HEK293T (cell line): ENCODE results near the gene DNAH17.
"Not testable (repeated sequence)": the region's sequence is repeated elsewhere in the genome, so short reads cannot be mapped to it uniquely, and the experiment has no call there.

Experiments used
- CTCF ChIA-PET: fragments of 350-600 bp; formaldehyde crosslinking; extraction: SDS; loops from one replicate; lab custom pipeline; 2021; ENCODE audit warnings: antibody characterized with exemption, inconsistent platforms; lab: Yijun Ruan, JAX
- POLR2A ChIA-PET: fragments of 350-600 bp; formaldehyde crosslinking; extraction: SDS; loops from one replicate; lab custom pipeline; 2020; ENCODE audit warnings: antibody characterized with exemption, inconsistent platforms; lab: Yijun Ruan, JAX
- DNase-seq: peaks from one replicate; pipeline ENCODE4 v3.0.0; 2012; ENCODE audit warnings: mixed read lengths; ENCODE audit errors: extremely low spot score
- ARNT ChIP-seq: fragments of 450-650 bp; IDR thresholded peaks from 2 replicates; pipeline ENCODE4 v1.6.1; 2017; ENCODE audit warnings: mild to moderate bottlenecking
- BHLHE40 ChIP-seq: fragments of 450-650 bp; IDR thresholded peaks from 2 replicates; pipeline ENCODE4 v1.6.1; 2016; ENCODE audit warnings: mild to moderate bottlenecking, moderate library complexity, borderline replicate concordance
- CTBP1 ChIP-seq: fragments of 450-650 bp; IDR thresholded peaks from 2 replicates; pipeline ENCODE4 v1.6.1; 2016; ENCODE audit warnings: borderline replicate concordance
- ELF4 ChIP-seq: fragments of 450-650 bp; IDR thresholded peaks from 2 replicates; pipeline ENCODE4 v1.6.1; 2017; ENCODE audit warnings: antibody characterized with exemption
- FOXA1 ChIP-seq: fragments of 450-650 bp; IDR thresholded peaks from 2 replicates; pipeline ENCODE4 v1.6.1; 2016; ENCODE audit warnings: mild to moderate bottlenecking
- FOXK2 ChIP-seq: fragments of 450-650 bp; IDR thresholded peaks from 2 replicates; pipeline ENCODE4 v1.6.1; 2016; ENCODE audit warnings: mild to moderate bottlenecking
- FOXM1 ChIP-seq: fragments of 450-650 bp; IDR thresholded peaks from 2 replicates; pipeline ENCODE4 v1.6.1; 2017; ENCODE audit warnings: mild to moderate bottlenecking, borderline replicate concordance
- HDGF ChIP-seq: fragments of 450-650 bp; IDR thresholded peaks from 2 replicates; pipeline ENCODE4 v1.6.1; 2017; ENCODE audit warnings: antibody characterized with exemption, borderline replicate concordance
- L3MBTL2 ChIP-seq: fragments of 450-650 bp; conservative IDR thresholded peaks from 2 replicates; pipeline ENCODE4 v1.6.1; 2016; ENCODE audit warnings: mild to moderate bottlenecking
- LEF1 ChIP-seq: fragments of 450-650 bp; IDR thresholded peaks from 2 replicates; pipeline ENCODE4 v1.6.1; 2017; ENCODE audit warnings: mild to moderate bottlenecking, borderline replicate concordance
- NFRKB ChIP-seq: fragments of 450-650 bp; IDR thresholded peaks from 2 replicates; pipeline ENCODE4 v1.6.1; 2016; ENCODE audit warnings: mild to moderate bottlenecking, moderate library complexity
- PKNOX1 ChIP-seq: fragments of 450-650 bp; IDR thresholded peaks from 2 replicates; pipeline ENCODE4 v1.6.1; 2016
- SP1 ChIP-seq: fragments of 450-650 bp; IDR thresholded peaks from 2 replicates; pipeline ENCODE4 v1.6.1; 2017
- SUZ12 ChIP-seq: fragments of 450-650 bp; IDR thresholded peaks from 2 replicates; pipeline ENCODE4 v1.6.1; 2016; ENCODE audit warnings: mild to moderate bottlenecking
- TARDBP ChIP-seq: fragments of 450-650 bp; IDR thresholded peaks from 2 replicates; pipeline ENCODE4 v1.6.1; 2016
- ZNF384 ChIP-seq: fragments of 450-650 bp; IDR thresholded peaks from 2 replicates; pipeline ENCODE4 v1.6.1; 2016

The DNAH17 gene

DNA sequence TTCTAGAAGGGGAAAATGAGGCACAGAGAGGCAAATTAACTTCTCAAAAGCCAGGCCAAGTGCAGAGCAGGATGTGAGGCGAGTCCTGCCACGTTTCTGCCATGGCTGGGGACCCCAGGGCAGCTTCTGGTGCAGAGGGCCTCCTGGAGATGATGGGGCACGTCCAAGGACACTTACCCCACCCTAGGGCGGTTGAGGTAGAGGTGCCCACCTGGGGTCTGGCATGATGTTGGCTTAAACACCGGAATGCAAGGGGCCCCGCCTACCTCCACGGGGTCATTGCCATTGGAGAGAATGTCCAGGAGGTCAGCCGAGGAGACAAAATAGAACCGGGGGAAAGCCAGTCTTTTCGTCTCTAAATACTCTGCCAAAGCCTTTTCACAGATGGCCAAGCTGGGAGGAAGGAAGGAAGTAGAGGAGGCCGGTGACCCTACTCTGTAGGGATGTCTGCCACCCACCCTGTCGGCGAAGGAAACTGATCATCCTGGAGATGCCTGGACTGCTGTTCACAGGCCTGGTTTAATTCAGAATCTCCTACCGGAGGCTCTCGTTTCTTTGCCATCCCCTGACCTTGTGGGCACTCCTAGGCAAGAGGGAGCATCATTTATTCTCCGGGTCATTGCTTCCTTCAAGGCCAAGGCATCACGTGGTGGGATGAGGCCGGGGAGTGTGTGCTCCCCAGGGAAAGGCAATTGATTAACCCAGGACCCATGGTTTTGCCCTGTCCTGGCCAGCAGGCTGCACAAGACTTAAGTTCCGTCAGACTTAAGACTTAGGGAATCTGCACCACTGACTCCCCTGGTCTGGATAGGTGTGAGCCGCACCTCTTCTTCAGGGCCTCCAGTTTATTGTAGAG, 70.5 kb downstream of the DNAH17 start:
- no peak for DNase-seq
- CTCF ChIA-PET: no interaction called here
- POLR2A ChIA-PET: no interaction called here
- TF ChIP-seq PKNOX1 (no peak), ZNF384 (no peak), FOXK2 (no peak), NFRKB (no peak), L3MBTL2 (no peak), FOXA1 (no peak)

- ChIA-PET CTCF (no interaction called here), POLR2A (no interaction called here)
- no peak for DNase-seq
- TF ChIP-seq TARDBP (no peak), SP1 (no peak), FOXM1 (no peak), FOXK2 (no peak)
Measured at GRCh38 chr17:78504156-78504925, 72.9 kb downstream of the DNAH17 start.

GRCh38 chr17:78503388-78503787, 73.8 kb downstream of the DNAH17 start:
- DNase-seq, POLR2A ChIA-PET, CTCF ChIA-PET: not testable (repeated sequence)

GRCh38 chr17:78502611-78503148, 74.5 kb downstream of the DNAH17 start:
- DNase-seq: no peak
- POLR2A ChIA-PET: no interaction called here
- CTCF ChIA-PET: no interaction called here
- TF ChIP-seq CTBP1: no peak
- no peak for TF ChIP-seq L3MBTL2
- TF ChIP-seq BHLHE40: no peak
- TF ChIP-seq SP1: no peak
- no peak for TF ChIP-seq HDGF
- no peak for TF ChIP-seq LEF1
- no peak for TF ChIP-seq NFRKB
- TF ChIP-seq ZNF384: no peak
- TF ChIP-seq FOXK2: no peak
- TF ChIP-seq FOXM1: no peak
- no peak for TF ChIP-seq SUZ12
- TF ChIP-seq ARNT: no peak

DNA sequence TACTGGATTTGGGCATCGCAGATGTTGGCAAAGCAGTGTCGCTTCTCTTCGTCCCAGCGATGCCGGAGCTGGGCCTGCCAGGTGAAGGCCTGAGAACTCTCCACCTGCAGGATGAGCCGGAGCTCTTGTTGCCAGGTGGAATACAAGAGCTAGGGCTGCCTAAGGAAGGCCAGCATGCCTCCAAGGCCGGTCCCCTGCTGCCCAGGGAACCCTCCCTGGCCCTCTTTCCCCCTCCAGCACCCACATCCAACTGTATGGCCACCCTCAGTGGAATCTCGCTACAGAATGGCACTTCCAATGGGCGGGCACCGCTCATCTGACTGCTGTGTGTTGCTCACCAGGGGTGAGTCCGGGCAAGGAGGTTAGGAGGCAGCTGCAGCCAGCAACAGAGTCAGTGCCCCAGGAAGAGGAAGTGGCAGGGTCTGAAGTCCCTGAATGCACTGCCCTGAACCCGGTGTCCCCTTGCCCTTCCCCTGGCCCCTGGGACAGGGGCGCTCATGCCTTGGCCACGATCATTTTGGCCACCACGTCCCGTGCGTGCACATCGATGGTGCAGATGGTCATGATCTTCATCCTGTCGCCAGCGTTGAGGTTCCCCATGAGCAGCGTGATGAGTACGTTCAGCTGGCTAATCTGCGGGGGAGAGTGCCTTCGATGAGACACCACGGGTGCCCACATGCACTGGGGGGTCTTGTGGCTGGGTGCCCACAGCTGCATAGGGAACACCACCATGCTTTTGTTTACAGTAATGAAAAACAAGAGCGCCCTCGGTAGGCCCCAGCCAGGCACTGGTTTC, 75.8 kb downstream of the DNAH17 start:
- TF ChIP-seq FOXA1 (no peak), TARDBP (no peak), ZNF384 (no peak), PKNOX1 (no peak), FOXM1 (no peak)
- DNase-seq: no peak
- ChIA-PET POLR2A (no interaction called here), CTCF (no interaction called here)

DNA sequence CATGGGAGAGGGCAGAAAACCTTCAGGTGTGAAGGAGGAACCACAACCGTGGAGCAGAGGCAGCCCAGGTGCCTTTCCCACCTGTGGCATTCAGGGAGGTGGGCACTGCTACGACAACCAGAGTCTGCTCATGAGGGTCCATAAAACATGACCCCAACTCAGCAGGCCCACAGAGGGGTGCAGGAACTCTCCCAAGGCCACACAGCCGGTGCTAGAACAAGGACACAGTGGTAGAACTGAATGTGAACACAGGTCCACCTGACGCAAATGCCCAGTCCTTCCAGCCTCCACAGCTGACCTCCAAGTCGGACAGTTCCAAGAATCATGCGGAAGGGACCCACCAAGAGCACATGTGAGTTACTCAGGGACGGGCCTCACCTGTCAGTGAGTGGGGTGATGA, 76.4 kb downstream of the DNAH17 start:
- no peak for DNase-seq
- POLR2A ChIA-PET: no interaction called here
- TF ChIP-seq FOXM1 (no peak), ARNT (no peak), BHLHE40 (no peak), FOXK2 (no peak), ELF4 (no peak), PKNOX1 (no peak), HDGF (no peak), L3MBTL2 (no peak), CTBP1 (no peak), TARDBP (no peak)
- CTCF ChIA-PET: no interaction called here
